Esophagus squamous epithelium (tissue), 5 donors: ENCODE measurements around the gene RAD9A. TPM values are rescaled to one million over a fixed set of nuclear protein-coding genes. Genes with fewer than 3 reads are reported as not detected.

Experiments
- DNase-seq: peaks from one replicate; lab custom pipeline; 2025; lab: John Stamatoyannopoulos, UW
- H3K27ac ChIP-seq, 4 donors: fragments of 200-600 bp; sonication (generic); one replicate each; pipeline ENCODE4 v1.5.1; 2016 to 2019; ENCODE audit warnings: mild to moderate bottlenecking in 1 of 4
- H3K27me3 ChIP-seq, 4 donors: fragments of 200-600 bp; sonication (generic); 1 replicate in 3 of 4; 2 replicates in 1 of 4; pipeline versions ENCODE4 v1.5.1 to v1.6.0; 2017 to 2021; ENCODE audit warnings: antibody characterized with exemption in 1 of 4
- H3K36me3 ChIP-seq, 3 donors: fragments of 200-600 bp; sonication (generic); one replicate each; pipeline ENCODE4 v1.5.1; 2016 to 2019
- H3K4me1 ChIP-seq, 3 donors: fragments of 200-600 bp; sonication (generic); one replicate each; pipeline ENCODE4 v1.5.1; 2017 to 2019
- H3K4me3 ChIP-seq, 4 donors: fragments of 200-600 bp; sonication (generic); 1 replicate in 3 of 4; 2 replicates in 1 of 4; pipeline ENCODE4 v1.5.1; 2016 to 2019; ENCODE audit warnings: mild to moderate bottlenecking in 2 of 4, moderate library complexity in 1 of 4
- H3K9me3 ChIP-seq, 3 donors: fragments of 200-600 bp; sonication (generic); one replicate each; pipeline ENCODE4 v1.5.1; 2016 to 2019
- CTCF ChIP-seq, 6 experiments: fragments of 450-650 bp in 4 of 6; fragments of 200-600 bp in 2 of 6; sonication (generic) in 2 of 6; IDR thresholded peaks; one replicate each; pipeline ENCODE4 v1.5.1; 2016 to 2019; ENCODE audit warnings: antibody characterized with exemption in 6 of 6, mild to moderate bottlenecking in 4 of 6, moderate library complexity in 4 of 6
- POLR2A ChIP-seq, 4 donors: fragments of 450-650 bp; IDR thresholded peaks; one replicate each; pipeline ENCODE4 v1.6.1; 2017; ENCODE audit warnings: antibody characterized with exemption in 4 of 4, mild to moderate bottlenecking in 4 of 4, moderate library complexity in 3 of 4
- WGBS, 2 donors: methylation state at CpG; one replicate each; pipeline ENCODE4 v1.1.5; 2018; 5-methylcytosine and 5-hydroxymethylcytosine counted together
- intact Hi-C: fragments of 100-400 bp; cut with DNase I; formaldehyde crosslinking; loops from one replicate; pipeline ENCODE4 v1.15.0; 2022
- total RNA-seq, 4 donors: library from RNA; depleted of rRNA; stranded (reverse); fragments of >200 nt; gene quantifications; one replicate each; pipeline ENCODE4 v1.1.0, GENCODE V29; 2016
- donor health status: DM: yes; HTN: yes; CAD: no.

RAD9A gene
- total RNA-seq, 4 donors from 2014 or later = 10.6 to 18.3 (median 12.7) TPM

- WGBS, 2 donors = 78 to 89% methylated on average over 9 to 12 of the region's 12 CpGs
- no peak for DNase-seq
- Histone ChIP-seq H3K27ac (peak overlapping the region in 2 of 4 donors; percentile 99 to 100), H3K4me1 (peaks cover 37 to 55% (median 43%) of the 10 kb centered on the region in 3 donors), H3K4me3 (no peak overlapping the region), H3K9me3 (no peaks in the 10 kb centered on the region), H3K36me3 (no peaks in the 10 kb centered on the region), H3K27me3 (no peaks in the 10 kb centered on the region)
- intact Hi-C loops = no loop called here
- TF ChIP-seq CTCF (IDR thresholded peaks at IDR 0.05) (no peak), POLR2A (IDR thresholded peaks at IDR 0.05) (no peak)
Observed at GRCh38 chr11:67357831-67358670, 33.7 kb upstream of the RAD9A start.

GRCh38 chr11:67364169-67364568, 27.6 kb upstream of the RAD9A start:
- Histone ChIP-seq H3K27me3 (no peaks in the 10 kb centered on the region), H3K4me3 (no peak overlapping the region), H3K4me1 (peaks cover 22 to 57% (median 27%) of the 10 kb centered on the region in 3 donors), H3K27ac (no peak overlapping the region), H3K9me3 (no peaks in the 10 kb centered on the region), H3K36me3 (peaks cover 0 to 16% (median 0%) of the 10 kb centered on the region in 3 donors)
- 70 to 91% methylated on average over 3 of the region's 3 CpGs for WGBS, 2 donors
- no peak for DNase-seq
- TF ChIP-seq POLR2A (IDR thresholded peaks at IDR 0.05) (no peak), CTCF (IDR thresholded peaks at IDR 0.05) (no peak)
- intact Hi-C loops = no loop called here

- no peaks in the 10 kb centered on the region for H3K9me3 ChIP-seq
- no peak overlapping the region for H3K4me3 ChIP-seq
- H3K27ac ChIP-seq = no peak overlapping the region
- intact Hi-C loops = no loop called here
- 70 to 72% methylated on average over 14 to 15 of the region's 24 CpGs for WGBS, 2 donors
- peaks cover 29 to 66% (median 30%) of the 10 kb centered on the region in 3 donors for H3K4me1 ChIP-seq
- H3K36me3 ChIP-seq = peaks cover 0 to 16% (median 0%) of the 10 kb centered on the region in 3 donors
- TF ChIP-seq POLR2A (IDR thresholded peaks at IDR 0.05) = no peak
- TF ChIP-seq CTCF (IDR thresholded peaks at IDR 0.05) = no peak
- no peak for DNase-seq
- H3K27me3 ChIP-seq = no peaks in the 10 kb centered on the region
Observed at GRCh38 chr11:67364783-67365722, 26.7 kb upstream of the RAD9A start.

GRCh38 chr11:67365736-67366444, 25.9 kb upstream of the RAD9A start:
- Histone ChIP-seq H3K27ac (peak overlapping the region in 3 of 4 donors; percentile 40 to 78 (median 77)), H3K27me3 (no peaks in the 10 kb centered on the region), H3K9me3 (no peaks in the 10 kb centered on the region), H3K4me1 (peaks cover 29 to 74% (median 38%) of the 10 kb centered on the region in 3 donors), H3K36me3 (peaks cover 0 to 16% (median 0%) of the 10 kb centered on the region in 3 donors), H3K4me3 (no peak overlapping the region)
- no peak for TF ChIP-seq CTCF (IDR thresholded peaks at IDR 0.05)
- TF ChIP-seq POLR2A (IDR thresholded peaks at IDR 0.05) = no peak
- WGBS, 2 donors = 76 to 81% methylated on average over 14 of the region's 14 CpGs
- DNase-seq = no peak
- intact Hi-C loops = no loop called here
